ENCODE data around the gene SLC46A1. TPM values are rescaled to one million over a fixed set of nuclear protein-coding genes. Genes with fewer than 3 reads are reported as not detected.

SLC46A1 gene
- polyA plus RNA-seq, 3 donors, result 13.9 to 15.4 (median 14.5) TPM

DNA sequence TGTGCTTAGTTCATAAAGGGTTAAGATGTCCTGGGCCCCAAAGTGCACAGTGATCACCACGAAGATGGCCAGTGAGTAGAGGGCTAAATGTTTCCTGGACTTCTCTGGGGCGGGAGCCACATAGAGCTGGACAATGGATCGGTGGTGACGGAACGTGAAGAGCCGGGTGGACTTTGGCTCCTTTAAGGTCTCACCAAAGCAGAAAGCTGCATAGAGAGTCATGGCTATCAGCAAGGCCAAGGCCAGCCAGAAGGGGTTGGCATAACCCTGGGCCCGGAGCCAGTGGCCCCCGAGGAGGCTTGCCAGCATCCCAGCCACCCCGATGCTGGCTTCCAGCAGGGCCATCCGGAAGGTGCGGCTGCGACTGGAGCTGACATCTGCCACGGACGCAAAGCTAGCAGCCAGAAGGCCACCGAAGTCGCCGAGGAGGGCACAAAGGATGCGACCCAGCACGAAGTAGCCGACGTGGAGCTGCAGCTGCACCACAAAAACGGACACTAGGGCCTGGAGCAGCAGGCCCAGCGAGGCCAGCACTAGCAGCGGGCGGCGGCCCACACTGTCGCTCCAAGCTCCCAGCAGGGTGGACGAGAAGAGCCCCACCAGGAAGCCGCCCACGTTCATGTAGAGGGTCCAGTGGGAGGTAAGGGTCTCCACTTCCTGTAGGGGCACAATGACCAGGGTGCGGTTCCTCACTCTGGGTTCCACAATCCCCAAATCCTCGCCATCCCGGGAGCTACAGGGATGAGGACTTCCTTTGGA is 1.0 kb downstream of the SLC46A1 start:
- no peak for DNase-seq (ENCODE audit: low read depth in 3 of 3, low spot score in 2 of 3)

DNA sequence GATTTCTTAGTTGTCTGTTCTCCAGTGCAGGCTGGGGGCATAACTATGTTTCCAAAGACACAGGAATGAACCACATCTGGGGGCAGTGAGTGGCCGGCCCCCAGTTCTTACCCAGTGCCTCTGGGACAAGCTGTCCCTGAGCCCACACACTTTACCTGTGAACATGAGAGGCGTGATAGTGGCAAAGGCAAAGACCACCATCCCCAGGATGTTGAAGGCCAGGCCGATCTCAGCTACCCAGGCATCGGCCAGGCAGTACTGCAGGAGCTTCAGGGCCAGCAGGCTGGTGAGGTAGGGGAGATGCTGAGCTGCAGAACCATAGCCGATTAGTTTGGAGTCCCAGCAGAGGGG is 1.6 kb downstream of the SLC46A1 start:
- DNase-seq (ENCODE audit: low read depth in 3 of 3, low spot score in 2 of 3), result no peak

DNA sequence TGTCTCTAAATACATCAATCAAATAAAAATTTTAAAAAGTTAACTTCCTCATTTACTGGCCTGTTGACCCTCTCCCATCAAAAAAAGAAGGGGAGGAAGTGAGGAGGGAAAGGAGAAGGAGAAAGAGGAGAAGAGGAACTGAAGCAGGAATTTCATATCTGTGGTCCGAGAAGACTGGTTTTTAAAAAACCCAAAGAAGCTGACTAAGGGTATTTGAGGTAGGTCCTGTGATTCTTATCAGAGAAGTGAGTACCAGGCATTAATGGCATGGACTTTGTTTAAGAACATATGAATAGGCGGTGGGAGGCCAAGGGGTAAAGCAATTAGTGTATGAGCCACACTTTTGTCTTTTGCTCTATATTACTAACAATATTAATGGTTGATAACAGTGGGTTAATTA is 2.0 kb downstream of the SLC46A1 start:
- DNase-seq (ENCODE audit: low read depth in 3 of 3, low spot score in 2 of 3), result no peak

DNA sequence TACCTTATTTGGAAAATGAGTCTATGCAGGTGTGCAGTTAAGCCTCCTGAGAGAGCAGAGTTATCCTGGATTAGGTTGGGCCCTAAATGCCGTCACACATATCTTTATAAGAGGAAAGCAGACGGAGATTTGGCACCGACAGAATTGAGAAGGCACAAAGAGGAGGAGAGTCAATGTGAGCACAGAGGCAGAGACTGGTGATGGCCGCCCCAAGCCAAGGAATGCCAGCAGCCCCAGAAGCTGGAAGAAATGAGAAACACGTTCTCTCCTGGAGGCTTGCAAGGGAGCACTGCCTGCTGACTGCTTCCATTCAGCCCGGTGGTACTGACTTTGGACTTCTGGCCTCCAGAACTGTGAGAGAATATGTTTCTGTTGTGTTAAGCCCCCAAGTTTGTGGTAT is 3.2 kb downstream of the SLC46A1 start:
- no peak for DNase-seq (ENCODE audit: low read depth in 3 of 3, low spot score in 2 of 3)

DNA sequence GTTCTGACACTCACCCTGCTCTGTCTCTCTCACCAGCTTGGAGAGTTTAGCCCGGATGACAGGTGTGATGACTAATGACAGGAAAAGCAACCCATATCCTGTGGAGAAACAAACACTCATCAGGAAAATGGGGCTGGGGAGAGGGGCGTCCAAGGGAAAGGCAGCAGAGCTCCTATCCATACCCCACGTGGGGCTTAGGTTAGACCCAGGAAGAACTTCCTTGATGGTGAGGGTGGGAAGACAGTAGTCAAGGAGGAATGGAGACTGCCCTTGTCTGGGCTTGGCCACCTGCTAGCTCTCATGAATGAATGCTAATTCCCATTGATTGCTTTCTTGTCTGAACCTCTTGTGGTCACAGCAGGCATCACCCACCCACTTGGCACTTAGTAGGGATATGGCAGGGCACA is 3.8 kb downstream of the SLC46A1 start:
- no peak for DNase-seq (ENCODE audit: low read depth in 3 of 3, low spot score in 2 of 3)

DNA sequence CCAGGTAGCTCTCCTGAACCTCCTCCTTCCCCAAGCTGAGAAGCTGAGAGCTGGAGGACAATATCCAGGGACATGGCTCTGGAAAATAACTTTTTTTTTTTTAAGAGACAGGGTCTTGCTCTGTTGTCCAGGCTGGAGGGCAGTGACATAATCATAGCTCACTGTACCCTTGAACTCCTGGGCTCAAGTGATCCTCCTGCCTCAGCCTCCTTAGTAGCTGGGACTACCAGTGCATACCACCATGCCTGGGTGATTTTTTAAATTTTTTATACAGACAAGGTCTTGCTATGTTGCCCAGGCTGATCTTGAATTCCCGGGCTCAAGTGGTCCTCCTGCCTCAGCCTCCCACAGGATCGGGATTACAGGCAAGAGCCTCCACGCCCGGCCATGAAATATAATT is 6.2 kb downstream of the SLC46A1 start:
- DNase-seq (ENCODE audit: low read depth in 3 of 3, low spot score in 2 of 3), result no peak

DNA sequence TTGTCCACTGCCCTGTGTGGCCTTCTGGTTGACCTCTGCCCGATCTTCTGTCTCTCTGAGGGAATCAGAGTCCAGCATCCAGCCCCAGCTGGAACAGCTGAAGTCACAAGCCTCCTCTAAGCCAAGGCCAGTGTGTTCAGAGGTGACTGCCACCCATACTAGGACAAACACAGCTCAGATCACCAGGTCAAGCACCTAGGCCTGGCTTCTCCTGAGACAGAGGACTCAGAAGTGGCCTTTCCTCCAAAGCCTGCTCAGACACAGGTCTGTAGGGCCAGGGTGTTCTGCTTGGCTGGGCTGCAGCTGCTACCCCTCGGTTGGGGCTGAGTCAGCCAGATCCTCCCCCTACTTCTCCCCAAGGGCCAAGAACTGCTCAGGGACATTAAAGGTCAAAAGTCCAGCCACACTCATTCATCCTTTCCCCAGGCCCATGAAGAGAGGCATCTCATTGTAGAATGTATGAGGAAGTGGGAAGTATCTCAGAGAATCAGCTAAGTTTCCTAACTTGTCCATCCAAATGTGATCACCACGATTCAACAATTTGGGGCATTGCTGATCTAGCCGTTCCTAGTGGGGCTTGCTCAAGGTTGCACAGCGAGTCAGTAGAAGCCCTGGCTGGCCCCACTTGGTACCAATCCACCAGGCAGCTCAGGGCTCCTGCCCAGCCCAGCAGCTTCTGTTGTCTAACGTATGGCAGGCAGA is 7.6 kb downstream of the SLC46A1 start:
- no peak for DNase-seq (ENCODE audit: low read depth in 3 of 3, low spot score in 2 of 3)

DNA sequence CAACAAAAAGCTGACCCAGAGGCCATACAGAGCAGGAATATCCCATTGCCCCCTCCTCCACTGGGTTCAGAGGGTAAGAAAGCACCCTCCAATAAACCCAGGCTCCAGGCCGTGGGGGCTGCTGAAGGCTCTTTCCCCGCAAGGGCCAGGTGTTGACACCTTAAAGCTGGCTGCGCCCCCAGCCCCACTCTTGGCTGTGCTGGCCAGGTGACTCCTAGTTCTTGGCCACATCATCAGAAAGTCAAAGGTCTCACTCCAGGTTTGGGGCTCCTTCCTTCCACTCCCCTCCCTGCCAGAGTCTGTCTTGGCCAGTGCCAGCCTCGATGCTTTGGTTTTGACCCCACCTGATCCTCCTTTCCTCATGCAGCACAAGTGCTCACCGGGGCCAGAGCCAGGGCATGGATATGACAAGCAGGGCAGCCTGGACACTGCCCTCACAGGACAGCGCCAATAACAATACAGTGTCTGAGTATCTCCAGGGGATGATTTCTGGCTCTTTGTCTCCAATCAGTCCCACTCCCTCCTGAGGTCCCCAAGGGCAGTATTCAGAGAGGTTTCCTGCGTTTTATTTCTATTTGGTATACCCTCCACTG is 8.2 kb downstream of the SLC46A1 start:
- DNase-seq (ENCODE audit: low read depth in 3 of 3, low spot score in 2 of 3), result no peak

DNA sequence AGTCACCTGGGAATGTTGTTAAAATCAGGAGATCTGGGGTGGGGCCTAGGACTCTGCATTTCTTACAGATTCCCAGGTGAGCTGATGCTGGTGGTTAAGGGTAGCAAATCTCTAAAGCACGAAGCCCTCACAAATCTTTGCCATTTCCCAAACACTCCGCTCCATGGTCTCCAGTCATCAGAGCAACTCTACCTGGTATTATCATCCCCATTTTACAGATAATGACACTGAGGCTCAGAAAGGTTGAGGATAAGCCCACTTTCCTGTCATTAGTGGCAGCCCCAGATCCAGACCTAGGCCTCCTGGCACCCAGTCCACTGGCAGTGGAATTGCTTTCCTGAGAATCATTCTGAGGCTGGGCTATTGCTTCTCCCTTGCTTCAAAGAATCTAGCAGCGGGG is 8.7 kb downstream of the SLC46A1 start:
- no peak for DNase-seq (ENCODE audit: low read depth in 3 of 3, low spot score in 2 of 3)

DNA sequence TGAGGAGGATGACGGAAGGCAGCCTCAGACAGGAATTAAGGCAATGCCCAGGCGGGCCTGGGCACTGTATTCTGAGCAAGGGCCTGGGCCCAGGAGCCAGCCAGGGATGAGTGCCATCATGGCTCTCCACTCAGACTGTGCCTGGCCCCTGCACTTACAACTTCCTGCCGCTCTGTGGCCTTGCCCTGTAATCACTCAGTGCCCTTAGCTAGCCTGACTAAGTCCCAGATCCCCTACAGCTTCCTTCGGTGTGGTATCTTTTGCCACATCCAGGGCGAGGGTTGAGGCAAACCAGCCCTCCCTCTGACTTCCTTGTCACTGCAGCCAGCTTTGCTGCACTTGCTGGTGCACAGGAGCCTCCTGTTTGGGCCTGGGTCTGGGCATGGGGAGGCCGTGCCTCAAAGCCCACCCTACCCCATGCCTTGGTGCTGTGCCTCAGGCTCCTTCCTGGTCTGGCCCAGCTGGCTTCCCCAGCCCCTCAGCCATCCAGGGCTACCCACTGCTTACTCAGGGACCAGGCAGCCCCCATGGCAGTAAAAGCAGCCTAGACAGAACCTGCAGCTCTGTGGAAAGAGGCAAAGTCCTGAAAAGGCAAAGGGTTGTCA is 9.3 kb downstream of the SLC46A1 start:
- no peak for DNase-seq (ENCODE audit: low read depth in 3 of 3, low spot score in 2 of 3)

DNA sequence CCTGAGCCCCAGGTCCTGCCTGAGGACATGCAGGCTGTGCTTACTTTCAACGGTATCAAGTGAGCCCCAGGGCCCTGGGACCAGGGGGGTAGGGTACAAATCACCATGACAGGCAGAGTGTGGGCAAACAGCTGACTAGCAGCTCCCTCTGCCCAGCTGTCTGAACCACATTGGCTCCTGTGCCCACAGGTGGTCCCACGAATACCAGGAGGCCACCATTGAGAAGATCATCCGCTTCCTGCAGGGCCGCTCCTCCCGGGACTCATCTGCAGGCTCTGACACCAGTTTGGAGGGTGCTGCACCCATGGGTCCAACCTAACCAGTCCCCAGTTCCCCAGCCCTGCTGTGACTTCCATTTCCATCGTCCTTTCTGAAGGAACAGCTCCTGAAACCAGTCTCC is 10.0 kb downstream of the SLC46A1 start:
- DNase-seq (ENCODE audit: low read depth in 3 of 3, low spot score in 2 of 3), result no peak

DNA sequence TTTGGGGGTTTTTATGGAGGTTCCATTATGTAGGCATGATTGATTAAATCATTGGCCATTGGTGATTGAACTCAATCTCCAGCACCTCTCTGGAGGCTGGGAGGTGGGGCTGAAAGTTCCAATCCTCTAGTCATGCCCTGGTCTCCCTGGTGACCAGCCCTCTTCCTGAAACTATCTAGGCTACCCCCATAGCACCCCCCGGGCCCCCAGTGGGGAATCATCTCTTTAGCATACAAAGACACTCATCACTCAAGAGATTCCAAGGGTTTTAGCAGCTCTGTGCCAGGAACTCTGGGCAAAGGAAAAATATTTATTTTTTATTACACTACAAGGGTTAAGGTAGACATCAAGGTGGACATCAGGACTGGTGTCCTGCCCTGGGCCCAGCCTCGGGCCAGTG is 10.6 kb downstream of the SLC46A1 start:
- no peak for DNase-seq (ENCODE audit: low read depth in 3 of 3, low spot score in 2 of 3)

DNA sequence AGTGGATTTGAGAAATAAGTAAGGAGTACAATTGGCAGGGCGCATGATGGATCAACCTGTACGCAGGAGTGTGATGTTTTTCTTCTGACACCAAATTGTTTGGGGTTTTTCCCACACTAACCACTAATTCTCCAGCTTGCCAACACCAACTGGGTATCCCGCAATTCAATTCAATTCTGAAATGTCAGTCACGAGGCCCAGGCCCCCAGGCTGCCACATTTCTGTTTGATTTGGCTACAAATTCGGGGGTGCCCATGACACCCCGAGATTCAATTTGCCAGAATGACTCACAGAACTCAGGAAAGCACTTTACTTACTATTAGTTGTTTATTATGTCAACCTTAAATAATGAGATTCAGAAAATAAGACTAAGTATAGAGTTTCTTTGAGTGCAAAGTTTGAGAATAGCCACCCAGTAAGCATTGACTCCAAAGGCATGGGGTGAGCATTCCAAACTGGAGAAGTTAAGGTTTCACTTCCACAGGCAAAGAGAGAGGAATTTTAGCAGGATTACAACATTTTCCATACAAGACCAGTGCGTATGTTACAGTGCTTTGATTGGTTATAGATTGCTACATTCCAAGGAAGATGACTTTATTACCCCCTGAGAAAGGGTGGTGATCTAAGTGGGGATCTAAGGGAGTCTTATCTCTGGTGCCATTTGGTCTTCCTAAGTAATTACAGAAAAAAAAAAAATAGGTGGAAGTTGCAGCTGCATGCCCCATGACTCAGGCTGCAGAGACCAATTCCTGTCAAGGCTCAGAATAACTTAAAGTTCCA is 11.5 kb downstream of the SLC46A1 start:
- DNase-seq (ENCODE audit: low read depth in 3 of 3, low spot score in 2 of 3), result no peak

DNA sequence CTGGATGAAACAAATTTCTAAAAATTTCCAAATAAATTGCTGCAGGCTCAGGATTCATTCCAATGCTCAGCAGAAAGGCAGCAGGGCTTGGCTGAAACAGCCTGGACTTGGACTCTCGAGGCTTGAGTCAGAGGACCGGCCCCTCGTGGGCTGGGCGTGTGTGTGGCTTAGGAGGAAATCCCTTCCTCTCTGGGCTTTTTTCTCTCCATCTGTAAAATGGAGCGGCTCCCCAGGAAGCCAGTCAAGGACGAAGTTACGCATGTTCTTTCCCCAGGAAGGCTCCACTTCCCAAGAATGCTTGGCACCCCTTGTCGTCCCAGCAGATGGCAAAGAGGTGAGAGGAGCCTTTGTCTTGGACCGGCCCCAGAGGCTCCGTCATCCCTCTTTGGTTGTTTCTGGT is 13.5 kb downstream of the SLC46A1 start:
- DNase-seq (ENCODE audit: low read depth in 3 of 3, low spot score in 2 of 3), result no peak

DNA sequence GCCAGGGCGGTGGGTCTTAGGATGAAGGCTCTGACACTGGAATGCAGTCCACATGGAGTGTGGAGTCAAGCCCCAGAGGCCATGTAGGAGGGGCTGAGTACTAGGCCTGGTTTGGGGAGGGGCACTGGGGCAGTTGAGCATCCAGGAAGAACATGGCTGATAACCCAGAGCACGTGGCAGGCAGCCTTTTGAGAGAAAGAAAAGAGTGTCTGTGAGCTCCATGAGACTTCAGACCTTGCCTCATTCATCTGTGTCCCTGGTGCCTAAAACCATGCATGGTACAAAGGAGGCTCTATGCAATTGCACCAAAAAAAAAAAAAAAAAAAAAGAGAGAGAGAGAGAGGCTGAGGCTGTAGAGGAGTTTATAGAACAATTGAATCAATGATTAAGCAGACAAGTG is 14.6 kb downstream of the SLC46A1 start:
- no peak for DNase-seq (ENCODE audit: low read depth in 3 of 3, low spot score in 2 of 3)

DNA sequence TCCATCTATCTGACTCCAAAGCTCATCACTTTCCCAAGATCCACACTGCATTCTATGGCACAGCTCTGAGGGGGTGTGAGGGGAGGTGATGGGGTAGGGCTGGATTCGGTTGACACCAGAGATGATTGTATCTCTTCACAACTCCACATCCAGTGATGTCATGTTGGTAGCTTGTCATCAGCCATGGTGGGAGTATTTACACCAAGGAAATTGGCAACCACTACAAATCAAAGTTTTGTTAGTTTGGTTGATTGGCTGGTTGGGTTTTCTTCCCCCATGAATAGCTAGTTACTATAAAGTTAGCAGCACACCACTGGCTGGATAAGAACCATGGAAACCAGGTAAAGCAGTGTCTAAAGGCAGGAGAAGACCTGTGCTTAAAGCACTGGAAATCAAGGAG is 15.0 kb downstream of the SLC46A1 start:
- no peak for DNase-seq (ENCODE audit: low read depth in 3 of 3, low spot score in 2 of 3)

DNA sequence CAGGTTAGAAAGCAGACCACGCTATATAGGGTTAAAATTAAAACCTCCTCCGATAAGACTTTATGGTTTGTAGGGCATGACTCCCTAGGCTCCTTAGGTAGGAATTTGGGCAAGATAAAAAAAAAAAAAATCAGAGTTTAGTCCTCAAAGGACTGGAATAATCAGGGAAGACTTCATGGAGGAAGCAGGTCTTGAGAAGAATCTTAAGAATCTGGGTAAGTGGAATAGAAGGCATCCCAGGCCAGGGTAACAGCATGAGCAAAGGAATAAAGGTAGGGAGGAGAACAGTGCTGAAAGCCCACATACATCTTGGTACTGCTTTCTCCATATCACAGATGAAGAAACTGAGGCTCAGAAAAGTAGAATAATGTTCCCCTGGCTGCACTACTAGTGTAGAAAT is 15.4 kb downstream of the SLC46A1 start:
- DNase-seq (ENCODE audit: low read depth in 3 of 3, low spot score in 2 of 3), result no peak

DNA sequence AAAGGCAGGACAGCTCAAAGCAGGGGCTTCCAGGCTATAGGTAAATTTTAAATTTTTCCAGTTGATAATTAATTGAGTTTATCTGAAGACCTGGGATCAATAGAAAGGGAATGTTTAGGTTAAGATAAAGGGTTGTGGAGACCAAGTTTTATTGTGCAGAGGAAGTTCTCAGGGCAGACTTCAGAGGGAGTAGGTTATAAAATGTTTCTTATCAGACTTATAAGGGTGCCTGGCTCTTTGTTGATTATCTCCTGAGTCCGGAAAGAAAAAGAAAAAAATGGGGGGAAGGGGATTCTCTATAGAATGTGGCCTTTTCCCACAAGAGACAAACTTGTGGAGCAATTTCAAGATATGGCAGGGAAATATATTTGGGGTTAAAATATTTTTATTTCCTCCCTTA is 15.9 kb downstream of the SLC46A1 start:
- no peak for DNase-seq (ENCODE audit: low read depth in 3 of 3, low spot score in 2 of 3)

DNA sequence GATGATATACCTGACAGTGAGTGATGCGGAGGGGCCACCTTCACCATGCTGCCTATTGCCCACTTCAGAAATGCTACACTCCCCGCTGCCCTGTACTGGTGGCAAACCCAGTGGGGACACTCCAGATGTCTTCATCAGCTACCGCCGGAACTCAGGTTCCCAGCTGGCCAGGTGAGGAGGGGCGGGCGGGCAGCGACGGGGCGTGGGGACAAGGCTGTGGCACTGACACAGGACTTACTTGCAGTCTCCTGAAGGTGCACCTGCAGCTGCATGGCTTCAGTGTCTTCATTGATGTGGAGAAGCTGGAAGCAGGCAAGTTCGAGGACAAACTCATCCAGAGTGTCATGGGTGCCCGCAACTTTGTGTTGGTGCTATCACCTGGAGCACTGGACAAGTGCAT is 17.9 kb downstream of the SLC46A1 start:
- no peak for DNase-seq (ENCODE audit: low read depth in 3 of 3, low spot score in 2 of 3)

DNA sequence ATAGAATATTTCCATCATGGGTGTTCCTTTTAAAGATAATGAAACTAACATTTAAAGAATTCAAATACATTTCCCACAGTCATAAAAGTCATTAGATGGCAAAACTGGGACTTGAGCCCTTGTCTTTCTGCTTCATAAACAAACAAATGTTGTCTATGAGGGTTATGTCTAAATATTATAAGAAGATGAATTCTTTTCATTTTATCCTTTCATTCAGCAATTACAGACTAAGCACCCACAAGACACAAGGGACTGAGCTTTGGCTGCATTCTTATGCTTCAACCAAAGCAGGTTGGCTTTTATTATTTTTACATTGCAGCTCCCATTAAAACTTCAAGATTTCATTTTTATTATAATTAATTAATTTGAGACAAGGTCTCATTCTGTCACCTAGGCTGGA is 19.6 kb downstream of the SLC46A1 start:
- no peak for DNase-seq (ENCODE audit: low read depth in 3 of 3, low spot score in 2 of 3)

DNA sequence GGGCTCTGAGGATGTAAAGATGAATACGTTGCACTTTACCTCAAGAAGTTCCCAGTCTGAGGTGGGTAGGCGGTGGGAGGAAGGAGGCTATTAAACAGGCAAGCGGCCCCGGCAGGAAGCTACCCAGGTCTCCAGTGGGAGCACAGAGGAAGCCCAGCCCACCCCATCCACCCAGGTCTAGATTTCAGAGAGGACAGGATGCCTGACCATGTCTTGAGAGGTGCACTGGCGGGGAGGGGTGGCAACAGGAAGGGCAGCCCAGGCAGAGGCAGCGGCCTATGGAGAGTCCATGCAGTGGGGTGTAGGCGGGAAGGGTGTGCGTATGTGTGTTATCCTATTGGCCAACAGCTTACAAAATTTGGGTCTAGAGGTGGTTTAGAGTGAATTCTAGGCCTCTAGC is 20.6 kb downstream of the SLC46A1 start:
- DNase-seq (ENCODE audit: low read depth in 3 of 3, low spot score in 2 of 3), result no peak
